AG04450 (cell line): ENCODE results near the gene TPR. TPM values are rescaled to one million over a fixed set of nuclear protein-coding genes. Genes with fewer than 3 reads are reported as not detected.
"Not testable (repeated sequence)": the region's sequence is repeated elsewhere in the genome, so short reads cannot be mapped to it uniquely, and the experiment has no call there.

Experiments
- CTCF ChIA-PET: fragments of 300-600, 350-600 bp; formaldehyde crosslinking; extraction: SDS; loops from one replicate; lab custom pipeline; 2022; ENCODE audit warnings: antibody characterized with exemption, inconsistent platforms; lab: Charles Lee
- POLR2A ChIA-PET: fragments of 350-600 bp; formaldehyde crosslinking; extraction: SDS; loops from one replicate; lab custom pipeline; 2021; ENCODE audit warnings: antibody characterized with exemption, inconsistent platforms; lab: Yijun Ruan, JAX
- DNase-seq: peaks from one replicate; pipeline ENCODE4 v3.0.0-alpha.2; 2011; ENCODE audit warnings: low read depth, low spot score
- H3K27ac ChIP-seq: one replicate; pipeline ENCODE4 v1.5.1; 2012; ENCODE audit warnings: low read depth, low read length, control low read depth
- H3K27me3 ChIP-seq: one replicate; pipeline ENCODE4 v1.6.0; 2012; ENCODE audit warnings: low read length; ENCODE audit not compliant: control insufficient read depth, insufficient read depth
- H3K4me3 ChIP-seq: 2 replicates; pipeline ENCODE4 v1.5.1; 2011; ENCODE audit warnings: mild to moderate bottlenecking, low read depth, low read length, control low read depth
- H3K9me3 ChIP-seq: 2 replicates; pipeline ENCODE4 v1.5.1; 2012; ENCODE audit warnings: low read length; ENCODE audit not compliant: control insufficient read depth, insufficient read depth
- CTCF ChIP-seq: IDR thresholded peaks from 2 replicates; pipeline ENCODE4 v1.5.1; 2011; ENCODE audit warnings: low read depth, low read length, control low read depth, inconsistent platforms
- polyA plus RNA-seq: library from polyadenylated mRNA; depleted of rRNA; stranded (reverse); fragments of >200 nt; gene quantifications from 2 replicates; pipeline ENCODE4 v1.2.3, GENCODE V29; 2011

Gene TPR
- polyA plus RNA-seq, 1 experiment: 48.5 TPM

- no peaks in the 10 kb centered on the region for H3K9me3 ChIP-seq
- H3K27ac ChIP-seq: no peak overlapping the region
- no peak for TF ChIP-seq CTCF
- POLR2A ChIA-PET: no interaction called here
- no peak overlapping the region for H3K4me3 ChIP-seq
- CTCF ChIA-PET: interaction anchor here (0.6 to 1.4 kb wide), 42 partner anchors 8 to 648 kb away, joined by 3 to 16 read pairs (median 4); partner anchors contain the start of genes ODR4 and TPR
- no peak for DNase-seq
- H3K27me3 ChIP-seq: no peaks in the 10 kb centered on the region
Measured at GRCh38 chr1:186403632-186404031, 28.6 kb upstream of the TPR start.

GRCh38 chr1:186401446-186401845 is 26.4 kb upstream of the TPR start:
- H3K4me3 ChIP-seq, H3K9me3 ChIP-seq, H3K27me3 ChIP-seq, POLR2A ChIA-PET, H3K27ac ChIP-seq, DNase-seq: not testable (repeated sequence)
- CTCF ChIA-PET: interaction anchor here (2.4 kb wide), 1 partner anchor 26 kb away, joined by 13 read pairs; the partner anchor contains the start of genes ODR4 and TPR

GRCh38 chr1:186392711-186393110 is 17.7 kb upstream of the TPR start:
- POLR2A ChIA-PET, H3K4me3 ChIP-seq, DNase-seq, H3K27ac ChIP-seq, H3K9me3 ChIP-seq, H3K27me3 ChIP-seq: not testable (repeated sequence)
- CTCF ChIA-PET: interaction anchor here (1.2 to 2.4 kb wide), 2 partner anchors 11 to 17 kb away, joined by 3 to 14 read pairs; partner anchors contain the start of genes ODR4 and TPR

- no peaks in the 10 kb centered on the region for H3K9me3 ChIP-seq
- H3K27ac ChIP-seq: no peak overlapping the region
- no peak for DNase-seq
- POLR2A ChIA-PET: no interaction called here
- no peaks in the 10 kb centered on the region for H3K27me3 ChIP-seq
- H3K4me3 ChIP-seq: no peak overlapping the region
- CTCF ChIA-PET: interaction anchor here (1.2 kb wide), 1 partner anchor 12 kb away, joined by 3 read pairs; no protein-coding TSS in a partner anchor
- no peak for TF ChIP-seq CTCF
Measured at GRCh38 chr1:186391841-186392240, 16.8 kb upstream of the TPR start.

GRCh38 chr1:186390925-186391324 is 15.9 kb upstream of the TPR start:
- no peaks in the 10 kb centered on the region for H3K27me3 ChIP-seq
- no peak overlapping the region for H3K27ac ChIP-seq
- no peak for DNase-seq
- H3K9me3 ChIP-seq: no peaks in the 10 kb centered on the region
- no peak overlapping the region for H3K4me3 ChIP-seq
- TF ChIP-seq CTCF: no peak
- CTCF ChIA-PET: interaction anchor here (2.5 kb wide), 1 partner anchor 16 kb away, joined by 18 read pairs; the partner anchor contains the start of genes ODR4 and TPR
- POLR2A ChIA-PET: no interaction called here

- Histone ChIP-seq H3K27me3 (no peaks in the 10 kb centered on the region), H3K9me3 (no peaks in the 10 kb centered on the region), H3K4me3 (no peak overlapping the region), H3K27ac (no peak overlapping the region)
- TF ChIP-seq CTCF: no peak
- ChIA-PET CTCF (interaction anchor here (5.2 kb wide), 1 partner anchor 11 kb away, joined by 57 read pairs; the partner anchor contains the start of genes ODR4 and TPR), POLR2A (interaction anchor here (1.8 kb wide), 1 partner anchor 12 kb away, joined by 10 read pairs; the partner anchor contains the start of genes ODR4 and TPR)
- no peak for DNase-seq
Measured at GRCh38 chr1:186386725-186387383, 11.8 kb upstream of the TPR start.
